ENCODE results near the gene TGFB2.

GRCh38 chr1:218298398-218298797 is 46.7 kb upstream of the TGFB2 start:
- TF ChIP-seq POLR2A (IDR thresholded peaks at IDR 0.05; ENCODE audit: low read depth), result no peak
- no peak for TF ChIP-seq CTCF (IDR thresholded peaks at IDR 0.05)
- no peak for TF ChIP-seq POLR2AphosphoS5 (IDR thresholded peaks at IDR 0.05)
